ENCODE measurements around the gene LSM14A. TPM values are rescaled to one million over a fixed set of nuclear protein-coding genes. Genes with fewer than 3 reads are reported as not detected.

LSM14A gene
- total RNA-seq, 2 experiments from 2014 or later = 182 to 189 TPM

GRCh38 chr19:34217952-34218817, 45.9 kb downstream of the LSM14A start:
- no peak overlapping the region for H2AFZ ChIP-seq (ENCODE audit: low read length)
- H3K36me3 ChIP-seq (ENCODE audit: insufficient read depth, low read length) = peaks cover 90% of the 10 kb centered on the region
- ChIA-PET CTCF (ENCODE audit: unreplicated experiment) (no interaction called here), POLR2A (interaction anchor here (0.6 kb wide), 2 partner anchors 16 to 42 kb away, joined by 3 read pairs; no protein-coding TSS in a partner anchor)
- TF ChIP-seq EZH2phosphoT487 (IDR thresholded peaks at IDR 0.05; ENCODE audit: borderline replicate concordance, low read depth, low read length) (no peak), CTCF (conservative IDR thresholded peaks at IDR 0.05; ENCODE audit: low read length) (no peak)
- no peak for DNase-seq (ENCODE audit: low spot score)
- H3K79me2 ChIP-seq (ENCODE audit: insufficient read depth, low read depth, low read length) = peaks cover 8% of the 10 kb centered on the region; the same call in 1 of the 2 replicates
- H3K9me2 ChIP-seq (ENCODE audit: insufficient read depth, low read length) = no peaks in the 10 kb centered on the region
- peak overlapping the region; percentile 8 for H3K27ac ChIP-seq (ENCODE audit: low read depth, low read length, poor library complexity, severe bottlenecking)
- no peak overlapping the region for H3K4me2 ChIP-seq (ENCODE audit: low read length)
- no peaks in the 10 kb centered on the region for H4K20me1 ChIP-seq (ENCODE audit: insufficient read depth, low read length)
- H3K4me1 ChIP-seq (ENCODE audit: insufficient read depth, low read length, poor library complexity, severe bottlenecking) = no peaks in the 10 kb centered on the region
- H3K9me3 ChIP-seq (ENCODE audit: low read length) = no peaks in the 10 kb centered on the region
- intact Hi-C loops (cut with micrococcal nuclease; ENCODE audit: unreplicated experiment) = no loop called here
- no peak overlapping the region for H3K4me3 ChIP-seq (ENCODE audit: low read depth, low read length, poor library complexity, severe bottlenecking)
- no TSS peak for BruUV-seq (replicated peaks)

GRCh38 chr19:34218818-34219164, 46.5 kb downstream of the LSM14A start:
- DNase-seq (ENCODE audit: low spot score) = no peak
- ChIA-PET CTCF (ENCODE audit: unreplicated experiment) (no interaction called here), POLR2A (interaction anchor here (0.6 to 1.3 kb wide), 5 partner anchors 10 to 124 kb away, joined by 3 to 5 read pairs (median 5); no protein-coding TSS in a partner anchor)
- no peaks in the 10 kb centered on the region for H4K20me1 ChIP-seq (ENCODE audit: insufficient read depth, low read length)
- no peaks in the 10 kb centered on the region for H3K9me3 ChIP-seq (ENCODE audit: low read length)
- no TSS peak for BruUV-seq (replicated peaks)
- no peaks in the 10 kb centered on the region for H3K9me2 ChIP-seq (ENCODE audit: insufficient read depth, low read length)
- TF ChIP-seq CTCF (conservative IDR thresholded peaks at IDR 0.05; ENCODE audit: low read length) = no peak
- TF ChIP-seq EZH2phosphoT487 (IDR thresholded peaks at IDR 0.05; ENCODE audit: borderline replicate concordance, low read depth, low read length) = no peak
- H3K4me3 ChIP-seq (ENCODE audit: low read depth, low read length, poor library complexity, severe bottlenecking) = no peak overlapping the region
- H3K36me3 ChIP-seq (ENCODE audit: insufficient read depth, low read length) = peaks cover 90% of the 10 kb centered on the region
- H2AFZ ChIP-seq (ENCODE audit: low read length) = no peak overlapping the region
- intact Hi-C loops (cut with micrococcal nuclease; ENCODE audit: unreplicated experiment) = no loop called here
- H3K4me2 ChIP-seq (ENCODE audit: low read length) = no peak overlapping the region
- H3K27ac ChIP-seq (ENCODE audit: low read depth, low read length, poor library complexity, severe bottlenecking) = peak overlapping the region; percentile 8
- H3K4me1 ChIP-seq (ENCODE audit: insufficient read depth, low read length, poor library complexity, severe bottlenecking) = no peaks in the 10 kb centered on the region
- H3K79me2 ChIP-seq (ENCODE audit: insufficient read depth, low read depth, low read length) = peaks cover 8% of the 10 kb centered on the region; the same call in 1 of the 2 replicates

Measured in OCI-LY7 (cell line).